Measurements from ENCODE around the gene BAZ1B.
"Not testable (repeated sequence)": the region's sequence is repeated elsewhere in the genome, so short reads cannot be mapped to it uniquely, and the experiment has no call there.

Gene BAZ1B

GRCh38 chr7:73522105-73522872 lies at the start of gene BAZ1B:
Gene BAZ1B, minus strand, starts transcription at chr7:73522293. Its CDS starts 360 bp downstream, at chr7:73521933.
- DNase-seq (ENCODE audit: low spot score) = peak; percentile 97

- no peak for DNase-seq (ENCODE audit: low spot score)
These were observed 48.9 kb upstream of the BAZ1B start for GRCh38 chr7:73570977-73571376.

GRCh38 chr7:73570521-73570920 lies 48.4 kb upstream of the BAZ1B start:
- DNase-seq (ENCODE audit: low spot score) = no peak

GRCh38 chr7:73569042-73569608 lies 47.0 kb upstream of the BAZ1B start:
- DNase-seq (ENCODE audit: low spot score) = no peak

- DNase-seq (ENCODE audit: low spot score) = no peak
These were observed 46.0 kb upstream of the BAZ1B start for GRCh38 chr7:73567846-73568685.

- DNase-seq (ENCODE audit: low spot score) = no peak
These were observed 45.0 kb upstream of the BAZ1B start for GRCh38 chr7:73567140-73567539.

- DNase-seq (ENCODE audit: low spot score) = not testable (repeated sequence)
These were observed 44.3 kb upstream of the BAZ1B start for GRCh38 chr7:73566431-73566830.

- DNase-seq (ENCODE audit: low spot score) = no peak
These were observed 43.7 kb upstream of the BAZ1B start for GRCh38 chr7:73565675-73566340.

- DNase-seq (ENCODE audit: low spot score) = no peak
These were observed 38.2 kb upstream of the BAZ1B start for GRCh38 chr7:73560109-73560835.

GRCh38 chr7:73557397-73558257 lies 35.5 kb upstream of the BAZ1B start, which contains the start of gene BCL7B:
Gene BCL7B, minus strand, starts transcription at chr7:73557690. Its CDS starts 112 bp downstream, at chr7:73557578.
- peak; percentile 72 for DNase-seq (ENCODE audit: low spot score)

- peak; percentile 92 for DNase-seq (ENCODE audit: low spot score)
These were observed 35.0 kb upstream of the BAZ1B start for GRCh38 chr7:73557108-73557396.

- DNase-seq (ENCODE audit: low spot score) = no peak
These were observed 34.4 kb upstream of the BAZ1B start for GRCh38 chr7:73556208-73557107.

GRCh38 chr7:73555411-73555982 lies 33.4 kb upstream of the BAZ1B start:
- no peak for DNase-seq (ENCODE audit: low spot score)

- not testable (repeated sequence) for DNase-seq (ENCODE audit: low spot score)
These were observed 28.0 kb upstream of the BAZ1B start for GRCh38 chr7:73550093-73550492.

GRCh38 chr7:73549176-73549575 lies 27.1 kb upstream of the BAZ1B start:
- no peak for DNase-seq (ENCODE audit: low spot score)

GRCh38 chr7:73547841-73548240 lies 25.7 kb upstream of the BAZ1B start:
- DNase-seq (ENCODE audit: low spot score) = no peak

GRCh38 chr7:73544678-73545077 lies 22.6 kb upstream of the BAZ1B start:
- DNase-seq (ENCODE audit: low spot score) = no peak

GRCh38 chr7:73541722-73542121 lies 19.6 kb upstream of the BAZ1B start:
- no peak for DNase-seq (ENCODE audit: low spot score)

GRCh38 chr7:73539709-73540108 lies 17.6 kb upstream of the BAZ1B start:
- no peak for DNase-seq (ENCODE audit: low spot score)
